ENCODE results near the gene TSPEAR.

DNA sequence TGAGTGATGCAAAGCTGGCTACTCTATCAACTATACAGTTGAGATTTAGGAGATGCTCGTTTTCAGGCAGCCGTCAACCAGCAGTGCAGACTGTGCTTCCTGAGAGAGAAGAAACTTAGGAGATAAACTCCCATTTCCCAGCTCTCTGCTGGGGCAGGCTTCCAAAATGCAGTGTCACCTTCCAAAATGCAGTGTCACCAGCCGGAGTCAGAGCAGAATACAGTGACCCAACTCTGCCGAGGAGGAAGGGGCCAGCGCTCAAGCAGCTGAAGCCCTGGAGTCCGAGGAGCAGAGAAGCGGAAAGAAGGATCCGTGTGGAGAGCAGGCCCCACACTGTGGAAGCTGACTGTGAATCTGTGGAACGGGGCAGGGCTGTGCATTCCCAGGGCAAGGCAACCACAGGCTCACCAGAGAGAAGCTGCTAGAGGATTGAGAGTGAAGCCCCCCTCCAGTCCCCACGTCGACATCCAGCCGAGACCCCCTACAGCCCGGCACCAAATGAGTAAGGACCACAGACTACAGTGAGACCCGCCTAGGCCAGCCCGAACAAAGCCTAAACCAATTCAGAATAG lies 28.7 kb downstream of the TSPEAR start:
- no peak for TF ChIP-seq POLR2A (IDR thresholded peaks at IDR 0.05)
- TF ChIP-seq, protein P1, sequence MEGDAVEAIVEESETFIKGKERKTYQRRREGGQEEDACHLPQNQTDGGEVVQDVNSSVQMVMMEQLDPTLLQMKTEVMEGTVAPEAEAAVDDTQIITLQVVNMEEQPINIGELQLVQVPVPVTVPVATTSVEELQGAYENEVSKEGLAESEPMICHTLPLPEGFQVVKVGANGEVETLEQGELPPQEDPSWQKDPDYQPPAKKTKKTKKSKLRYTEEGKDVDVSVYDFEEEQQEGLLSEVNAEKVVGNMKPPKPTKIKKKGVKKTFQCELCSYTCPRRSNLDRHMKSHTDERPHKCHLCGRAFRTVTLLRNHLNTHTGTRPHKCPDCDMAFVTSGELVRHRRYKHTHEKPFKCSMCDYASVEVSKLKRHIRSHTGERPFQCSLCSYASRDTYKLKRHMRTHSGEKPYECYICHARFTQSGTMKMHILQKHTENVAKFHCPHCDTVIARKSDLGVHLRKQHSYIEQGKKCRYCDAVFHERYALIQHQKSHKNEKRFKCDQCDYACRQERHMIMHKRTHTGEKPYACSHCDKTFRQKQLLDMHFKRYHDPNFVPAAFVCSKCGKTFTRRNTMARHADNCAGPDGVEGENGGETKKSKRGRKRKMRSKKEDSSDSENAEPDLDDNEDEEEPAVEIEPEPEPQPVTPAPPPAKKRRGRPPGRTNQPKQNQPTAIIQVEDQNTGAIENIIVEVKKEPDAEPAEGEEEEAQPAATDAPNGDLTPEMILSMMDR (IDR thresholded peaks at IDR 0.05), result no peak
